GM12878 (cell line): ENCODE measurements around the gene DLG2. TPM values are rescaled to one million over a fixed set of nuclear protein-coding genes. Genes with fewer than 3 reads are reported as not detected.

ENCODE experiments used
- ATAC-seq: fragments of 200-7000 bp; cut with Tn5 transposase; 3 replicates; pipeline ENCODE4 v1.9.1; 2020; ENCODE audit warnings: mild to moderate bottlenecking, moderate library complexity
- BruUV-seq: library from RNA; stranded (reverse); fragments of 400-500 nt; replicated peaks from 2 replicates; lab custom pipeline; 2021; lab: Mats Ljungman, UMichigan
- CTCF ChIA-PET: fragments of 300-600 bp; sonication (Branson Sonifier 250); formaldehyde crosslinking; extraction: SDS; loops from one replicate; lab custom pipeline; 2021; ENCODE audit warnings: inconsistent platforms; lab: Yijun Ruan, JAX
- POLR2A ChIA-PET: fragments of 350-600 bp; formaldehyde crosslinking; extraction: SDS; loops from one replicate; lab custom pipeline; 2021; ENCODE audit warnings: inconsistent platforms; lab: Charles Lee
- RAD21 ChIA-PET: fragments of 300-600 bp; sonication (Branson Sonifier 250); formaldehyde crosslinking; loops from one replicate; lab custom pipeline; 2023; ENCODE audit warnings: antibody characterized with exemption; ENCODE audit not compliant: unreplicated experiment; lab: Charles Lee
- SMC1A ChIA-PET: fragments of 300-600 bp; sonication (Branson Sonifier 250); formaldehyde crosslinking; loops from one replicate; lab custom pipeline; 2023; ENCODE audit not compliant: unreplicated experiment, uncharacterized antibody; lab: Charles Lee
- DNase-seq: peaks from one replicate; pipeline ENCODE4 v3.0.0-alpha.2; 2011; ENCODE audit warnings: low read depth, low spot score
- FAIRE-seq: peaks from 3 replicates; lab custom pipeline; 2011; peaks lifted over from hg19 to GRCh38; lab: Jason Lieb, UNC
- H2AFZ ChIP-seq: 2 replicates; pipeline ENCODE4 v1.6.0; 2011; ENCODE audit warnings: low read depth, low read length, control low read depth; ENCODE audit not compliant: control insufficient read depth
- H3K27ac ChIP-seq: 2 replicates; pipeline ENCODE4 v1.5.1; 2011; ENCODE audit warnings: control low read depth; ENCODE audit not compliant: control insufficient read depth, insufficient read depth
- H3K27me3 ChIP-seq, 2 experiments: replicated peaks in 1 of 2; 2 replicates each; pipeline versions ENCODE4 v1.6.0 to v1.6.1; 2011; ENCODE audit warnings: low read length in 1 of 2; ENCODE audit not compliant: control insufficient read depth in 2 of 2, insufficient read depth in 2 of 2
- H3K36me3 ChIP-seq, 2 experiments: 2 replicates each; pipeline ENCODE4 v1.5.1; 2011; ENCODE audit warnings: low read length in 1 of 2; ENCODE audit not compliant: control insufficient read depth in 2 of 2, insufficient read depth in 2 of 2
- H3K4me1 ChIP-seq: 2 replicates; pipeline ENCODE4 v1.6.1; 2011; ENCODE audit warnings: mild to moderate bottlenecking, low read length, moderate library complexity, mixed read lengths; ENCODE audit not compliant: control insufficient read depth, insufficient read depth
- H3K4me2 ChIP-seq: 2 replicates; pipeline ENCODE4 v1.6.0; 2011; ENCODE audit warnings: control low read depth; ENCODE audit not compliant: control insufficient read depth, insufficient read depth
- H3K4me3 ChIP-seq: fragments of 200-600 bp; sonication (generic); 2 replicates; pipeline ENCODE4 v1.5.1; 2016
- H3K79me2 ChIP-seq: 2 replicates; pipeline ENCODE4 v1.6.0; 2011; ENCODE audit warnings: low read length; ENCODE audit not compliant: control insufficient read depth, insufficient read depth
- H3K9ac ChIP-seq: 2 replicates; pipeline ENCODE4 v1.8.0; 2011; ENCODE audit warnings: low read length, control low read depth, mixed read lengths; ENCODE audit not compliant: control insufficient read depth, insufficient read depth
- H3K9me3 ChIP-seq: replicated peaks from 3 replicates; pipeline ENCODE4 v1.5.1; 2011; ENCODE audit warnings: mild to moderate bottlenecking, low read length; ENCODE audit not compliant: control insufficient read depth, insufficient read depth
- H4K20me1 ChIP-seq: 2 replicates; pipeline ENCODE4 v1.6.0; 2011; ENCODE audit not compliant: control insufficient read depth, insufficient read depth
- BACH1 ChIP-seq: fragments of 450-650 bp; IDR thresholded peaks from 2 replicates; pipeline ENCODE4 v1.6.1; 2017; ENCODE audit warnings: mild to moderate bottlenecking, borderline replicate concordance
- CHD4 ChIP-seq: fragments of 200-600 bp; sonication (generic); IDR thresholded peaks from 2 replicates; pipeline ENCODE4 v1.6.1; 2016; ENCODE audit warnings: mild to moderate bottlenecking
- HDGF ChIP-seq: fragments of 450-650 bp; IDR thresholded peaks from 2 replicates; pipeline ENCODE4 v1.6.1; 2016; ENCODE audit warnings: antibody characterized with exemption
- IKZF2 ChIP-seq, 2 experiments: fragments of 450-650 bp; IDR thresholded peaks; 2 replicates each; pipeline ENCODE4 v1.6.1; 2017; ENCODE audit warnings: mild to moderate bottlenecking in 2 of 2, moderate library complexity in 2 of 2
- IRF4 ChIP-seq: IDR thresholded peaks from 2 replicates; pipeline ENCODE4 v1.6.1; 2011; ENCODE audit warnings: low read depth, low read length
- IRF5 ChIP-seq: fragments of 450-650 bp; IDR thresholded peaks from 2 replicates; pipeline ENCODE4 v1.6.1; 2017; ENCODE audit warnings: borderline replicate concordance
- JUND ChIP-seq: IDR thresholded peaks from 2 replicates; pipeline ENCODE4 v1.6.1; 2012; ENCODE audit warnings: low read depth, mild to moderate bottlenecking, low read length, improper control_type of control experiment, moderate library complexity
- MLLT1 ChIP-seq: fragments of 450-650 bp; IDR thresholded peaks from 2 replicates; pipeline ENCODE4 v1.6.1; 2016; ENCODE audit warnings: mild to moderate bottlenecking
- MXI1 ChIP-seq: fragments of 150-350 bp; IDR thresholded peaks from 2 replicates; pipeline ENCODE4 v1.6.1; 2011; ENCODE audit warnings: low read depth, mild to moderate bottlenecking, inconsistent platforms, low read length, improper control_type of control experiment
- NFIC ChIP-seq: IDR thresholded peaks from 2 replicates; pipeline ENCODE4 v1.6.1; 2012; ENCODE audit warnings: low read depth, mild to moderate bottlenecking, inconsistent platforms, low read length, moderate library complexity
- NFXL1 ChIP-seq: fragments of 450-650 bp; IDR thresholded peaks from 2 replicates; pipeline ENCODE4 v1.6.1; 2017; ENCODE audit warnings: antibody characterized with exemption, mild to moderate bottlenecking, borderline replicate concordance
- PML ChIP-seq: IDR thresholded peaks from 2 replicates; pipeline ENCODE4 v1.6.1; 2012; ENCODE audit warnings: low read length, inconsistent platforms
- POLR2AphosphoS2 ChIP-seq: IDR thresholded peaks from 2 replicates; pipeline ENCODE4 v1.6.1; 2011; ENCODE audit warnings: low read depth, mild to moderate bottlenecking, low read length, improper control_type of control experiment, moderate library complexity
- POU2F2 ChIP-seq: IDR thresholded peaks from 3 replicates; pipeline ENCODE4 v1.6.1; 2011; ENCODE audit warnings: low read depth, mild to moderate bottlenecking, low read length, borderline replicate concordance
- SIN3A ChIP-seq: IDR thresholded peaks from 2 replicates; pipeline ENCODE4 v1.6.1; 2012; ENCODE audit warnings: low read depth, low read length, improper control_type of control experiment
- STAT3 ChIP-seq: IDR thresholded peaks from 2 replicates; pipeline ENCODE4 v1.6.1; 2011; ENCODE audit warnings: low read depth, low read length, improper control_type of control experiment
- WRNIP1 ChIP-seq: IDR thresholded peaks from 2 replicates; pipeline ENCODE4 v1.6.1; 2011; ENCODE audit warnings: low read depth, low read length, improper control_type of control experiment, borderline replicate concordance
- YY1 ChIP-seq: IDR thresholded peaks from 2 replicates; pipeline ENCODE4 v1.6.1; 2011; ENCODE audit warnings: low read depth, mild to moderate bottlenecking, low read length
- ZNF207 ChIP-seq: fragments of 450-650 bp; IDR thresholded peaks from 2 replicates; pipeline ENCODE4 v1.6.1; 2014; ENCODE audit warnings: antibody characterized with exemption, mild to moderate bottlenecking, borderline replicate concordance
- ZZZ3 ChIP-seq: IDR thresholded peaks from 2 replicates; pipeline ENCODE4 v1.6.1; 2011; ENCODE audit warnings: low read depth; ENCODE audit not compliant: control insufficient read depth, insufficient read length
- WGBS: methylation state at CpG from one replicate; pipeline ENCODE4 v1.1.6; 2016; ENCODE audit warnings: low lambda C conversion rate; ENCODE audit not compliant: insufficient replicate concordance, insufficient coverage; ENCODE audit errors: missing lambda C conversion rate; 5-methylcytosine and 5-hydroxymethylcytosine counted together
- in situ Hi-C: fragments of 300-500 bp; cut with MboI; formaldehyde crosslinking; loops from 9 replicates; pipeline ENCODE4 v1.14.3; 2018; ENCODE audit warnings: mixed read lengths
- intact Hi-C: fragments of 100-400 bp; cut with micrococcal nuclease; formaldehyde crosslinking; loops from one replicate; pipeline ENCODE4 v1.14.2; 2022; ENCODE audit not compliant: unreplicated experiment
- polyA plus RNA-seq, 11 experiments: library from polyadenylated mRNA; depleted of rRNA in 4 of 11; unstranded in 6 of 11; stranded (reverse) in 5 of 11; fragments of >200 nt; fragmentation: Nextera tagmentation in 4 of 11; fragmentation: Illumina TruSeq in 1 of 11; extraction: Ambion mirVana in 4 of 11; extraction: Trizol in 1 of 11; gene quantifications; 1 replicate in 1 of 11; 2 replicates in 10 of 11; pipeline versions ENCODE4 v1.2.1 to v1.2.3, GENCODE V29; 2011 to 2016; ENCODE audit warnings: inconsistent platforms in 2 of 11, missing spikeins in 2 of 11, low read depth in 1 of 11
- total RNA-seq, 4 experiments: library from RNA; depleted of rRNA in 3 of 4; stranded (reverse); fragments of >200 nt in 3 of 4; fragmentation: Illumina TruSeq in 1 of 4; extraction: Trizol in 1 of 4; gene quantifications; 2 replicates each; pipeline versions ENCODE4 v1.2.1 to v1.2.3, GENCODE V29; 2013 to 2021

DLG2 gene
- total and polyA plus RNA-seq, 10 of the 15 experiments (the other 5 are each of a cell fraction or from before 2014, with no cell fraction given), result 0.09 to 0.98 (median 0.35) TPM

- Histone ChIP-seq H3K27ac (peak within 1 kb of the TSS; percentile 87), H3K4me1 (no peaks in the 10 kb centered on the region), H4K20me1 (peaks cover 10% of the 10 kb centered on the region; the same call in 1 of the 2 replicates), H3K36me3 (peaks cover 0 to 8% of the 10 kb centered on the region in 2 experiments; a peak in 2 of 4 replicates), H3K79me2 (peaks cover 54% of the 10 kb centered on the region), H2AFZ (peak within 1 kb of the TSS; percentile 99), H3K9me3 (no peaks in the 10 kb centered on the region), H3K9ac (peak within 1 kb of the TSS; percentile 95), H3K4me3 (peak within 1 kb of the TSS; percentile 91), H3K27me3 (no peaks in the 10 kb centered on the region), H3K4me2 (peak within 1 kb of the TSS; percentile 91)
- FAIRE-seq (no peak), ATAC-seq (peak; percentile 89), DNase-seq (peak; percentile 84)
- ChIA-PET RAD21 (interaction anchor here (1.0 to 2.9 kb wide), 2 partner anchors 17 to 37 kb away, joined by 3 to 10 read pairs; partner anchors contain the start of genes DLG2, TMEM126A and TMEM126B), SMC1A (interaction anchor here (0.6 to 8.2 kb wide), 4 partner anchors 10 to 98 kb away, joined by 3 to 66 read pairs (median 5); partner anchors contain the start of gene TMEM126A), CTCF (interaction anchor here (0.7 to 4.0 kb wide), 2 partner anchors 15 to 17 kb away, joined by 3 to 21 read pairs; partner anchors contain the start of gene TMEM126A), POLR2A (interaction anchor here (0.6 to 6.7 kb wide), 6 partner anchors 12 to 37 kb away, joined by 3 to 43 read pairs (median 4); partner anchors contain the start of genes DLG2, TMEM126A and TMEM126B)
- intact Hi-C loops, result loop anchor here (1.0 to 10.0 kb wide), 3 partner anchors 18 to 630 kb away; partner anchors contain the start of genes TMEM126A and TMEM126B
- no TSS peak for BruUV-seq
- in situ Hi-C loops, result no loop called here
- WGBS, result under 1% methylated on average over 55 of the region's 67 CpGs
- peak; percentile 69; the same call in 2 of the 3 replicates for TF ChIP-seq POU2F2
- no peak for TF ChIP-seq ZZZ3
- no peak for TF ChIP-seq IRF4
- no peak for TF ChIP-seq WRNIP1
- TF ChIP-seq CHD4, result no peak
- peak; percentile 85; the same call in 1 of the 2 replicates for TF ChIP-seq POLR2AphosphoS2
- TF ChIP-seq IRF5, result no peak; the same call in 1 of the 2 replicates
- 0 out of 2 replicates have a peak, but pooled peaks have one; percentile 22 for TF ChIP-seq YY1
- TF ChIP-seq HDGF, result no peak; the same call in 1 of the 2 replicates
- peak; percentile 67; the same call in 1 of the 2 replicates for TF ChIP-seq BACH1
- peak; percentile 28 for TF ChIP-seq MLLT1
- TF ChIP-seq JUND, result no peak
- TF ChIP-seq IKZF2 (IDR thresholded peaks at IDR 0.05), result peak in 1 of 2 experiments; percentile 9; a peak in 1 of 4 replicates
- TF ChIP-seq PML, result peak; percentile 82; the same call in 1 of the 2 replicates
- TF ChIP-seq STAT3, result no peak
- no peak for TF ChIP-seq MXI1
- TF ChIP-seq NFXL1, result no peak
- TF ChIP-seq ZNF207, result peak; percentile 35; the same call in 1 of the 2 replicates
- no peak for TF ChIP-seq NFIC
- TF ChIP-seq SIN3A, result peak; percentile 18; the same call in 1 of the 2 replicates
Measured at GRCh38 chr11:85664615-85665481, 37.7 kb upstream of the DLG2 start, which contains the start of gene CREBZF. CREBZF (minus strand) TSS chr11:85665129; CDS start chr11:85664875, 254 bp downstream.
